HepG2 (cell line): ENCODE results near the gene ATXN7L2. TPM values are rescaled to one million over a fixed set of nuclear protein-coding genes. Genes with fewer than 3 reads are reported as not detected.
A peak's percentile ranks its signal among the peaks of the same experiment; 100 is the strongest.

ENCODE experiments used
- KLF6 ChIP-seq: IDR thresholded peaks from 2 replicates; pipeline ENCODE4 v1.8.0; 2016; ENCODE audit warnings: missing biosample characterization, missing genetic modification reagents
- PHF8 ChIP-seq: sonication (generic); formaldehyde crosslinking; IDR thresholded peaks from 2 replicates; pipeline ENCODE4 v1.5.0; 2020; ENCODE audit warnings: missing genetic modification reagents
- POLR2AphosphoS5 ChIP-seq: IDR thresholded peaks from 2 replicates; pipeline ENCODE4 v1.6.1; 2012; ENCODE audit warnings: low read depth, low read length
- REL ChIP-seq: sonication (generic); formaldehyde crosslinking; conservative IDR thresholded peaks from 2 replicates; pipeline ENCODE4 v1.8.0; 2022; ENCODE audit warnings: mild to moderate bottlenecking, missing genetic modification reagents, moderate library complexity
- TP53 ChIP-seq: sonication (generic); formaldehyde crosslinking; conservative IDR thresholded peaks from 2 replicates; pipeline ENCODE4 v1.4.0; 2020; ENCODE audit warnings: missing genetic modification reagents
- ZNF326 ChIP-seq: sonication (generic); formaldehyde crosslinking; IDR thresholded peaks from 2 replicates; pipeline ENCODE4 v1.4.0; 2020; ENCODE audit warnings: missing genetic modification reagents, borderline replicate concordance
- ZNF749 ChIP-seq: sonication (generic); formaldehyde crosslinking; IDR thresholded peaks from 2 replicates; pipeline ENCODE4 v1.8.0; 2022; ENCODE audit warnings: mild to moderate bottlenecking, missing genetic modification reagents, moderate library complexity, borderline replicate concordance
- polyA plus RNA-seq, 8 experiments: library from polyadenylated mRNA; depleted of rRNA in 3 of 8; stranded (reverse) in 7 of 8; unstranded in 1 of 8; fragments of >200 nt; fragmentation: Illumina TruSeq in 4 of 8; extraction: Trizol in 4 of 8; gene quantifications; 2 replicates each; pipeline versions ENCODE4 v1.2.1 to v1.2.3, GENCODE V29; 2011 to 2016; ENCODE audit warnings: low read depth in 4 of 8, missing spikeins in 1 of 8, mixed read lengths in 1 of 8; ENCODE audit not compliant: insufficient read depth in 1 of 8
- total RNA-seq, 5 experiments: library from RNA; depleted of rRNA; stranded (reverse); fragments of >200 nt; fragmentation: Illumina TruSeq; extraction: Trizol; gene quantifications; 2 replicates each; pipeline ENCODE4 v1.2.3, GENCODE V29; 2016; ENCODE audit warnings: low read depth in 1 of 5
- TF ChIP-seq, protein P1 (sequence below): sonication (generic); formaldehyde crosslinking; IDR thresholded peaks from 2 replicates; pipeline ENCODE4 v1.5.1; 2020; ENCODE audit warnings: mild to moderate bottlenecking, moderate library complexity, missing genetic modification reagents
- TF ChIP-seq, protein P2 (sequence below): IDR thresholded peaks from 2 replicates; pipeline ENCODE4 v1.6.1; 2016; ENCODE audit warnings: missing genetic modification reagents, missing compliant biosample characterization
- TF ChIP-seq, protein P3 (sequence below): IDR thresholded peaks from 2 replicates; pipeline ENCODE4 v1.6.1; 2016; ENCODE audit warnings: missing compliant biosample characterization, missing genetic modification reagents, borderline replicate concordance
- TF ChIP-seq, protein P4 (sequence below): sonication (generic); formaldehyde crosslinking; IDR thresholded peaks from 2 replicates; pipeline ENCODE4 v1.4.0; 2020; ENCODE audit warnings: missing genetic modification reagents
- TF ChIP-seq, protein P5 (sequence below): sonication (generic); formaldehyde crosslinking; IDR thresholded peaks from 2 replicates; pipeline ENCODE4 v1.4.0; 2020; ENCODE audit warnings: mild to moderate bottlenecking, missing genetic modification reagents, borderline replicate concordance
- TF ChIP-seq, protein P6 (sequence below): sonication (generic); formaldehyde crosslinking; IDR thresholded peaks from one replicate; pipeline ENCODE4 v1.5.1; 2020; ENCODE audit warnings: mild to moderate bottlenecking, missing genetic modification reagents; ENCODE audit errors: not compliant biosample characterization

Gene ATXN7L2
- total and polyA plus RNA-seq, 2 of the 13 experiments (the other 11 are each of a cell fraction or from before 2014, with no cell fraction given), result 2.7 to 2.8 TPM

DNA sequence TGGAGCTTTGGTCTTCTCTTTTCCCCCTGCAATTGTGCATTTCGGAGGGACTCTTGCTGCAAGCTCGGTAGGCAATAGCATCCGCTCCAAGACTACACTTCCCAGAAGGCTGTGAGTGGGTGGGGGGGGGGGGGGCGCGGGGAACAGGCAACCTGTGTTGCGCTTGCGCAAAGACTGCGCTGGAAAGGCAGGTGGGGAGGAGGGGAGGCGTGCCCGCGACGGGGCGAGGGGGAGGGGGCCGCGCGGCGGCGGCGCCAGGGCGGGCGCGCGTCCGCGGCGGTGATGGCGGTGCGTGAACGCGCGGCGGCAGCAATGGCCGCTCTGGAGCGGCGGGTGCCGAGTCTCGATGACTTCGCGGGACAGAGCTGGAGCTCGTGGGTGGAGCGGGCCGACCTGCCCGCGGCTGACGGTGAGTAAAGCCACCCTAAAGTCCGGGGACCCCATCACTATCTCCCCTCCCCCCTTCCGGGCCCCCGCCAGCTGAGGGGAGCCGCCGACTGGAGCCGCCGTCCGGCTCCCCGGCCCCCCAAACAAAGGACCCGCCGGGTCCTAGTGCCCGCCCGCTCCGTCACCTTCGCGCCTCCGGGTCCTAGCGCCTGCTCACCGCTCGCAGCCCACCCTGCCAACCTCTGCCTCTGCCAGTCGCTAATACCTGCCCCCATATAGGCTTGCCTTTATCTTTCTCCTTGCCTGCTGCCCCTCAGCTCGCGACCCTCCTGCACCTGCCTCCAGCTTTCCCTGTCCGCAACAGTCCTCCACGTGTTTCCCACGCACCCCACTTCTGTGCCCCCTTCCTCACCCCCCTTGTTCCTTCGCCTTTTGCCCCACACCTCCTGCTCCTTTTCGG, at the start of gene ATXN7L2 (continued):
- TF ChIP-seq, protein P1, sequence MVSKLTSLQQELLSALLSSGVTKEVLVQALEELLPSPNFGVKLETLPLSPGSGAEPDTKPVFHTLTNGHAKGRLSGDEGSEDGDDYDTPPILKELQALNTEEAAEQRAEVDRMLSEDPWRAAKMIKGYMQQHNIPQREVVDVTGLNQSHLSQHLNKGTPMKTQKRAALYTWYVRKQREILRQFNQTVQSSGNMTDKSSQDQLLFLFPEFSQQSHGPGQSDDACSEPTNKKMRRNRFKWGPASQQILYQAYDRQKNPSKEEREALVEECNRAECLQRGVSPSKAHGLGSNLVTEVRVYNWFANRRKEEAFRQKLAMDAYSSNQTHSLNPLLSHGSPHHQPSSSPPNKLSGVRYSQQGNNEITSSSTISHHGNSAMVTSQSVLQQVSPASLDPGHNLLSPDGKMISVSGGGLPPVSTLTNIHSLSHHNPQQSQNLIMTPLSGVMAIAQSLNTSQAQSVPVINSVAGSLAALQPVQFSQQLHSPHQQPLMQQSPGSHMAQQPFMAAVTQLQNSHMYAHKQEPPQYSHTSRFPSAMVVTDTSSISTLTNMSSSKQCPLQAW (CRISPR knock-in tag), result peak; percentile 45; the same call in 1 of the 2 replicates
- TF ChIP-seq, protein P2, sequence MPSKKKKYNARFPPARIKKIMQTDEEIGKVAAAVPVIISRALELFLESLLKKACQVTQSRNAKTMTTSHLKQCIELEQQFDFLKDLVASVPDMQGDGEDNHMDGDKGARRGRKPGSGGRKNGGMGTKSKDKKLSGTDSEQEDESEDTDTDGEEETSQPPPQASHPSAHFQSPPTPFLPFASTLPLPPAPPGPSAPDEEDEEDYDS (CRISPR knock-in tag), result no peak
- TF ChIP-seq REL (CRISPR knock-in tag) (0 out of 2 replicates have a peak, but pooled peaks have one; percentile 69), KLF6 (CRISPR knock-in tag) (peak; percentile 44; the same call in 1 of the 2 replicates), TP53 (CRISPR knock-in tag) (no peak), ZNF326 (no peak), ZNF749 (CRISPR knock-in tag) (0 out of 2 replicates have a peak, but pooled peaks have one; percentile 52), POLR2AphosphoS5 (peak; percentile 43), PHF8 (peak; percentile 83)
- TF ChIP-seq, protein P3, sequence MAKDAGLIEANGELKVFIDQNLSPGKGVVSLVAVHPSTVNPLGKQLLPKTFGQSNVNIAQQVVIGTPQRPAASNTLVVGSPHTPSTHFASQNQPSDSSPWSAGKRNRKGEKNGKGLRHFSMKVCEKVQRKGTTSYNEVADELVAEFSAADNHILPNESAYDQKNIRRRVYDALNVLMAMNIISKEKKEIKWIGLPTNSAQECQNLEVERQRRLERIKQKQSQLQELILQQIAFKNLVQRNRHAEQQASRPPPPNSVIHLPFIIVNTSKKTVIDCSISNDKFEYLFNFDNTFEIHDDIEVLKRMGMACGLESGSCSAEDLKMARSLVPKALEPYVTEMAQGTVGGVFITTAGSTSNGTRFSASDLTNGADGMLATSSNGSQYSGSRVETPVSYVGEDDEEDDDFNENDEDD, result no peak
- TF ChIP-seq, protein P4, sequence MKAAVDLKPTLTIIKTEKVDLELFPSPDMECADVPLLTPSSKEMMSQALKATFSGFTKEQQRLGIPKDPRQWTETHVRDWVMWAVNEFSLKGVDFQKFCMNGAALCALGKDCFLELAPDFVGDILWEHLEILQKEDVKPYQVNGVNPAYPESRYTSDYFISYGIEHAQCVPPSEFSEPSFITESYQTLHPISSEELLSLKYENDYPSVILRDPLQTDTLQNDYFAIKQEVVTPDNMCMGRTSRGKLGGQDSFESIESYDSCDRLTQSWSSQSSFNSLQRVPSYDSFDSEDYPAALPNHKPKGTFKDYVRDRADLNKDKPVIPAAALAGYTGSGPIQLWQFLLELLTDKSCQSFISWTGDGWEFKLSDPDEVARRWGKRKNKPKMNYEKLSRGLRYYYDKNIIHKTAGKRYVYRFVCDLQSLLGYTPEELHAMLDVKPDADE, result no peak
- TF ChIP-seq, protein P5, sequence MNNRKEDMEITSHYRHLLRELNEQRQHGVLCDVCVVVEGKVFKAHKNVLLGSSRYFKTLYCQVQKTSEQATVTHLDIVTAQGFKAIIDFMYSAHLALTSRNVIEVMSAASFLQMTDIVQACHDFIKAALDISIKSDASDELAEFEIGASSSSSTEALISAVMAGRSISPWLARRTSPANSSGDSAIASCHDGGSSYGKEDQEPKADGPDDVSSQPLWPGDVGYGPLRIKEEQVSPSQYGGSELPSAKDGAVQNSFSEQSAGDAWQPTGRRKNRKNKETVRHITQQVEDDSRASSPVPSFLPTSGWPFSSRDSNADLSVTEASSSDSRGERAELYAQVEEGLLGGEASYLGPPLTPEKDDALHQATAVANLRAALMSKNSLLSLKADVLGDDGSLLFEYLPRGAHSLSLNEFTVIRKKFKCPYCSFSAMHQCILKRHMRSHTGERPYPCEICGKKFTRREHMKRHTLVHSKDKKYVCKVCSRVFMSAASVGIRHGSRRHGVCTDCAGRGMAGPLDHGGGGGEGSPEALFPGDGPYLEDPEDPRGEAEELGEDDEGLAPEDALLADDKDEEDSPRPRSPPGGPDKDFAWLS (CRISPR knock-in tag), result no peak
- TF ChIP-seq, protein P6, sequence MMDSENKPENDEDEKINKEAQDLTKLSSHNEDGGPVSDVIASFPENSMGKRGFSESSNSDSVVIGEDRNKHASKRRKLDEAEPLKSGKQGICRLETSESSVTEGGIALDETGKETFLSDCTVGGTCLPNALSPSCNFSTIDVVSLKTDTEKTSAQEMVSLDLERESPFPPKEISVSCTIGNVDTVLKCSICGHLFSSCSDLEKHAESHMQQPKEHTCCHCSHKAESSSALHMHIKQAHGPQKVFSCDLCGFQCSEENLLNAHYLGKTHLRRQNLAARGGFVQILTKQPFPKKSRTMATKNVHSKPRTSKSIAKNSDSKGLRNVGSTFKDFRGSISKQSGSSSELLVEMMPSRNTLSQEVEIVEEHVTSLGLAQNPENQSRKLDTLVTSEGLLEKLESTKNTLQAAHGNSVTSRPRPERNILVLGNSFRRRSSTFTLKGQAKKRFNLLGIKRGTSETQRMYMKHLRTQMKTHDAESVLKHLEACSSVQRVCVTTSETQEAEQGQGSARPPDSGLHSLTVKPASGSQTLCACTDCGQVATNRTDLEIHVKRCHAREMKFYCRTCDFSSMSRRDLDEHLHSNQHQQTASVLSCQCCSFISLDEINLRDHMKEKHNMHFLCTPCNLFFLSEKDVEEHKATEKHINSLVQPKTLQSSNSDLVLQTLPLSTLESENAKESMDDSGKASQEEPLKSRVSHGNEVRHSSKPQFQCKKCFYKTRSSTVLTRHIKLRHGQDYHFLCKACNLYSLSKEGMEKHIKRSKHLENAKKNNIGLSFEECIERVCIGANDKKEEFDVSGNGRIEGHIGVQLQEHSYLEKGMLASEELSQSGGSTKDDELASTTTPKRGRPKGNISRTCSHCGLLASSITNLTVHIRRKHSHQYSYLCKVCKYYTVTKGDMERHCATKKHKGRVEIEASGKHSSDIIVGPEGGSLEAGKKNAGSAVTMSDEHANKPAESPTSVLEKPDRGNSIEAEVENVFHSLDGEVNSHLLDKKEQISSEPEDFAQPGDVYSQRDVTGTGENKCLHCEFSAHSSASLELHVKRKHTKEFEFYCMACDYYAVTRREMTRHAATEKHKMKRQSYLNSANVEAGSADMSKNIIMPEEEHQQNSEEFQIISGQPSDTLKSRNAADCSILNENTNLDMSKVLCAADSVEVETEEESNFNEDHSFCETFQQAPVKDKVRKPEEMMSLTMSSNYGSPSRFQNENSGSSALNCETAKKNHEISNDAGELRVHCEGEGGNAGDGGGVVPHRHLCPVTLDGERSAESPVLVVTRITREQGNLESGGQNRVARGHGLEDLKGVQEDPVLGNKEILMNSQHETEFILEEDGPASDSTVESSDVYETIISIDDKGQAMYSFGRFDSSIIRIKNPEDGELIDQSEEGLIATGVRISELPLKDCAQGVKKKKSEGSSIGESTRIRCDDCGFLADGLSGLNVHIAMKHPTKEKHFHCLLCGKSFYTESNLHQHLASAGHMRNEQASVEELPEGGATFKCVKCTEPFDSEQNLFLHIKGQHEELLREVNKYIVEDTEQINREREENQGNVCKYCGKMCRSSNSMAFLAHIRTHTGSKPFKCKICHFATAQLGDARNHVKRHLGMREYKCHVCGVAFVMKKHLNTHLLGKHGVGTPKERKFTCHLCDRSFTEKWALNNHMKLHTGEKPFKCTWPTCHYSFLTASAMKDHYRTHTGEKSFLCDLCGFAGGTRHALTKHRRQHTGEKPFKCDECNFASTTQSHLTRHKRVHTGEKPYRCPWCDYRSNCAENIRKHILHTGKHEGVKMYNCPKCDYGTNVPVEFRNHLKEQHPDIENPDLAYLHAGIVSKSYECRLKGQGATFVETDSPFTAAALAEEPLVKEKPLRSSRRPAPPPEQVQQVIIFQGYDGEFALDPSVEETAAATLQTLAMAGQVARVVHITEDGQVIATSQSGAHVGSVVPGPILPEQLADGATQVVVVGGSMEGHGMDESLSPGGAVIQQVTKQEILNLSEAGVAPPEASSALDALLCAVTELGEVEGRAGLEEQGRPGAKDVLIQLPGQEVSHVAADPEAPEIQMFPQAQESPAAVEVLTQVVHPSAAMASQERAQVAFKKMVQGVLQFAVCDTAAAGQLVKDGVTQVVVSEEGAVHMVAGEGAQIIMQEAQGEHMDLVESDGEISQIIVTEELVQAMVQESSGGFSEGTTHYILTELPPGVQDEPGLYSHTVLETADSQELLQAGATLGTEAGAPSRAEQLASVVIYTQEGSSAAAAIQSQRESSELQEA (CRISPR knock-in tag), result peak; percentile 61
